HepG2 (cell line): Measurements from ENCODE around the gene CD80. TPM values are rescaled to one million over a fixed set of nuclear protein-coding genes. Genes with fewer than 3 reads are reported as not detected.

Source experiments
- ATAC-seq: fragments of 200-7000 bp; cut with Tn5 transposase; 3 replicates; pipeline ENCODE4 v1.9.1; 2020; ENCODE audit warnings: mild to moderate bottlenecking, moderate library complexity
- BruUV-seq: library from RNA; stranded (reverse); fragments of 400-500 nt; replicated peaks from 2 replicates; lab custom pipeline; 2021; lab: Mats Ljungman, UMichigan
- CTCF ChIA-PET: fragments of 300-600 bp; formaldehyde crosslinking; extraction: SDS; loops from one replicate; lab custom pipeline; 2021; ENCODE audit warnings: low total read pairs, inconsistent platforms, low intra/inter-chr PET ratio; lab: Yijun Ruan, JAX
- POLR2A ChIA-PET: fragments of 350-600 bp; sonication (Branson Sonifier 250); formaldehyde crosslinking; loops from one replicate; lab custom pipeline; 2020; ENCODE audit warnings: antibody characterized with exemption, inconsistent platforms; lab: Yijun Ruan, JAX
- DNase-seq: peaks from one replicate; pipeline ENCODE4 v3.0.0-alpha.2; 2015; ENCODE audit warnings: low spot score
- FAIRE-seq: peaks from 3 replicates; lab custom pipeline; 2011; peaks lifted over from hg19 to GRCh38; lab: Jason Lieb, UNC
- H2AFZ ChIP-seq: one replicate; pipeline ENCODE4 v1.6.1; 2011; ENCODE audit warnings: low read length, inconsistent platforms
- H3K27ac ChIP-seq: fragments of 300-600 bp; 3 replicates; pipeline ENCODE4 v1.8.0; 2011; ENCODE audit warnings: mixed run types, mild to moderate bottlenecking, mixed read lengths, low read length, inconsistent platforms; ENCODE audit not compliant: insufficient read depth; ENCODE audit errors: extremely low read length
- H3K27me3 ChIP-seq, 2 experiments: fragments of 200-600 bp in 1 of 2; 2 replicates in 1 of 2; 3 replicates in 1 of 2; pipeline versions ENCODE4 v1.6.0 to v1.8.0; 2011; ENCODE audit warnings: low read length in 2 of 2, mild to moderate bottlenecking in 2 of 2, moderate library complexity in 2 of 2, inconsistent platforms in 1 of 2; ENCODE audit not compliant: insufficient read depth in 2 of 2, control insufficient read depth in 1 of 2
- H3K36me3 ChIP-seq, 2 experiments: fragments of 200-600 bp in 1 of 2; replicated peaks in 1 of 2; 2 replicates in 1 of 2; 3 replicates in 1 of 2; pipeline versions ENCODE4 v1.5.1 to v1.8.0; 2011; ENCODE audit warnings: low read length in 2 of 2, inconsistent platforms in 1 of 2; ENCODE audit not compliant: insufficient read depth in 2 of 2, control insufficient read depth in 1 of 2
- H3K4me1 ChIP-seq: 2 replicates; pipeline ENCODE4 v1.5.1; 2012; ENCODE audit warnings: low read length, inconsistent platforms; ENCODE audit not compliant: insufficient read depth
- H3K4me2 ChIP-seq: 2 replicates; pipeline ENCODE4 v1.6.0; 2011; ENCODE audit warnings: low read depth, low read length, inconsistent platforms
- H3K4me3 ChIP-seq, 3 experiments: fragments of 200-600 bp in 1 of 3; sonication (generic), shearing (Covaris generic) in 1 of 3; replicated peaks in 1 of 3; 2 replicates each; pipeline ENCODE4 v1.5.1; 2011 to 2016; ENCODE audit warnings: low read length in 3 of 3, inconsistent platforms in 2 of 3, low read depth in 2 of 3, mild to moderate bottlenecking in 2 of 3, control low read depth in 1 of 3, mixed read lengths in 1 of 3; ENCODE audit not compliant: insufficient read depth in 1 of 3
- H3K79me2 ChIP-seq: one replicate; pipeline ENCODE4 v1.6.1; 2011; ENCODE audit warnings: low read length, inconsistent platforms; ENCODE audit not compliant: insufficient read depth
- H3K9ac ChIP-seq: 2 replicates; pipeline ENCODE4 v1.6.0; 2011; ENCODE audit warnings: mild to moderate bottlenecking, low read depth, low read length, inconsistent platforms; ENCODE audit not compliant: insufficient read depth
- H3K9me3 ChIP-seq: 2 replicates; pipeline ENCODE4 v1.5.1; 2012; ENCODE audit warnings: mild to moderate bottlenecking, low read length
- H4K20me1 ChIP-seq: 2 replicates; pipeline ENCODE4 v1.6.0; 2011; ENCODE audit warnings: inconsistent platforms, mild to moderate bottlenecking, low read length, moderate library complexity; ENCODE audit not compliant: insufficient read depth
- CHD2 ChIP-seq: IDR thresholded peaks from 2 replicates; pipeline ENCODE4 v1.6.1; 2011; ENCODE audit warnings: low read depth, low read length, improper control_type of control experiment
- GATAD2A ChIP-seq: IDR thresholded peaks from 2 replicates; pipeline ENCODE4 v1.6.1; 2016
- PTBP1 ChIP-seq: fragments of 200-400 bp; formaldehyde crosslinking; IDR thresholded peaks from 2 replicates; pipeline ENCODE4 v1.6.1; 2018; ENCODE audit warnings: low read length, low read depth; ENCODE audit not compliant: poor library complexity, severe bottlenecking
- SOX6 ChIP-seq, 2 experiments: fragments of 450-650 bp in 1 of 2; sonication (generic) in 1 of 2; formaldehyde crosslinking in 1 of 2; IDR thresholded peaks; 2 replicates each; pipeline versions ENCODE4 v1.4.0 to v1.6.1; 2017 to 2020; ENCODE audit warnings: antibody characterized with exemption in 1 of 2, mild to moderate bottlenecking in 1 of 2, missing genetic modification reagents in 1 of 2
- ZMYM4 ChIP-seq: sonication (generic); formaldehyde crosslinking; IDR thresholded peaks from 2 replicates; pipeline ENCODE4 v1.8.1; 2023; ENCODE audit warnings: mild to moderate bottlenecking, missing genetic modification reagents
- ZNF251 ChIP-seq: sonication (generic); formaldehyde crosslinking; IDR thresholded peaks from 2 replicates; pipeline ENCODE4 v1.9.0; 2021; ENCODE audit warnings: mild to moderate bottlenecking, missing genetic modification reagents
- ZNF446 ChIP-seq: sonication (generic); formaldehyde crosslinking; IDR thresholded peaks from 2 replicates; pipeline ENCODE4 v1.5.0; 2020; ENCODE audit warnings: mild to moderate bottlenecking, missing genetic modification reagents
- ZNF468 ChIP-seq: sonication (generic); formaldehyde crosslinking; IDR thresholded peaks from 2 replicates; pipeline ENCODE4 v1.8.0; 2022; ENCODE audit warnings: mild to moderate bottlenecking, moderate library complexity, missing genetic modification reagents
- ZNF543 ChIP-seq: sonication (generic); formaldehyde crosslinking; IDR thresholded peaks from 2 replicates; pipeline ENCODE4 v1.4.0; 2020; ENCODE audit warnings: mild to moderate bottlenecking, missing genetic modification reagents
- ZNF746 ChIP-seq: sonication (generic); formaldehyde crosslinking; IDR thresholded peaks from 2 replicates; pipeline ENCODE4 v1.8.0; 2022; ENCODE audit warnings: mild to moderate bottlenecking, missing genetic modification reagents
- ZSCAN22 ChIP-seq: sonication (generic); formaldehyde crosslinking; IDR thresholded peaks from 2 replicates; pipeline ENCODE4 v1.4.0; 2020; ENCODE audit warnings: mild to moderate bottlenecking, missing genetic modification reagents
- WGBS: methylation state at CpG from one replicate; pipeline ENCODE4 v1.1.6; 2017; ENCODE audit warnings: low lambda C conversion rate; 5-methylcytosine and 5-hydroxymethylcytosine counted together
- in situ Hi-C: cut with HindIII; loops from 2 replicates; pipeline ENCODE4 v1.10.0; 2017; ENCODE audit warnings: low pct_unique_long_range_greater_than_20kb; ENCODE audit not compliant: extremely low pct_ligation_motif_present
- intact Hi-C: fragments of 100-400 bp; cut with micrococcal nuclease; formaldehyde crosslinking; loops from one replicate; pipeline ENCODE4 v1.10.0; 2022; ENCODE audit not compliant: unreplicated experiment
- polyA plus RNA-seq, 8 experiments: library from polyadenylated mRNA; depleted of rRNA in 3 of 8; stranded (reverse) in 7 of 8; unstranded in 1 of 8; fragments of >200 nt; fragmentation: Illumina TruSeq in 4 of 8; extraction: Trizol in 4 of 8; gene quantifications; 2 replicates each; pipeline versions ENCODE4 v1.2.1 to v1.2.3, GENCODE V29; 2011 to 2016; ENCODE audit warnings: low read depth in 4 of 8, missing spikeins in 1 of 8, mixed read lengths in 1 of 8; ENCODE audit not compliant: insufficient read depth in 1 of 8
- total RNA-seq, 5 experiments: library from RNA; depleted of rRNA; stranded (reverse); fragments of >200 nt; fragmentation: Illumina TruSeq; extraction: Trizol; gene quantifications; 2 replicates each; pipeline ENCODE4 v1.2.3, GENCODE V29; 2016; ENCODE audit warnings: low read depth in 1 of 5
- TF ChIP-seq, protein P1 (sequence below): sonication (generic); formaldehyde crosslinking; IDR thresholded peaks from 2 replicates; pipeline ENCODE4 v1.4.0; 2020; ENCODE audit warnings: missing genetic modification reagents
- TF ChIP-seq, protein P2 (sequence below): sonication (generic); formaldehyde crosslinking; IDR thresholded peaks from 2 replicates; pipeline ENCODE4 v1.8.1; 2022; ENCODE audit warnings: low read depth, mild to moderate bottlenecking, missing genetic modification reagents
- TF ChIP-seq, protein P3 (sequence below): sonication (generic); formaldehyde crosslinking; IDR thresholded peaks from 2 replicates; pipeline ENCODE4 v1.5.1; 2020; ENCODE audit warnings: missing genetic modification reagents, mild to moderate bottlenecking, borderline replicate concordance
- TF ChIP-seq, protein P4 (sequence below): sonication (generic); formaldehyde crosslinking; IDR thresholded peaks from 2 replicates; pipeline ENCODE4 v1.4.0; 2020; ENCODE audit warnings: mild to moderate bottlenecking, missing genetic modification reagents

CD80 gene
- total and polyA plus RNA-seq, 2 of the 13 experiments (the other 11 are each of a cell fraction or from before 2014, with no cell fraction given) = not detected

DNA sequence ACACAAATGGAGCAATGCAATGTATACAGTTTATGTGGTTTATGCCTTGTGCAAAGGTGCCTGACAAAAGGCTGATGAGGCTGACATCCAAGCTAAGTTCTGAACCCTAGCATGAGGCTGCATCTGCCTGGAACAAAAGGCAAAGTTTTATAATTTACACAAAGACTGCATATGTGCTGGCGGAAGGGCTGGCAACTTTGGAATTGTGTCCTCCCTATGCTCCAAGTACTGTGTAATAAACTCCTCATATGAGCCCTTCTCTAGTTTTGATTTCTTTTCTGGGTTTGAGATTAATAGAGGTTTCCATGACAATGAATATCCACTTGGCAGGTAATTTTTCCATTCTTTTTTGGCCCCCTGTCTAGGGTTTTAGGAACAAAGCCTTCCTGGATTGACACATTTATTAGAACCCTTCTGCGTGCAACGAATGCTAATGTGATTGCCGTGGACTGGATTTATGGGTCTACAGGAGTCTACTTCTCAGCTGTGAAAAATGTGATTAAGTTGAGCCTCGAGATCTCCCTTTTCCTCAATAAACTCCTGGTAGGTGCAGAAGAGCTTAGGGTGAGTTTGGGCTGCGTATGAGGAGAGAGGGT, 49.1 kb upstream of the CD80 start:
- ATAC-seq (no peak), DNase-seq (no peak), FAIRE-seq (no peak)
- WGBS = 54% methylated on average over 6 of the region's 6 CpGs
- Histone ChIP-seq H4K20me1 (no peaks in the 10 kb centered on the region), H3K79me2 (no peaks in the 10 kb centered on the region), H3K27me3 (0 out of 5 replicates have a peak, but pooled peaks cover 0 to 3% of the 10 kb centered on the region in 2 experiments), H3K4me3 (no peak overlapping the region), H3K27ac (no peak overlapping the region), H3K4me1 (no peaks in the 10 kb centered on the region), H2AFZ (no peak overlapping the region), H3K36me3 (no peaks in the 10 kb centered on the region), H3K9ac (no peak overlapping the region), H3K4me2 (no peak overlapping the region), H3K9me3 (no peaks in the 10 kb centered on the region)
- no TSS peak for BruUV-seq
- CTCF ChIA-PET = no interaction called here
- intact Hi-C loops = no loop called here
- TF ChIP-seq ZNF746 (no peak), SOX6 (IDR thresholded peaks at IDR 0.05) (no peak), SOX6 (CRISPR knock-in tag; IDR thresholded peaks at IDR 0.05) (no peak), ZNF446 (CRISPR knock-in tag) (no peak), GATAD2A (CRISPR knock-in tag) (no peak), ZNF251 (CRISPR knock-in tag) (no peak), ZSCAN22 (CRISPR knock-in tag) (no peak), PTBP1 (no peak), ZMYM4 (CRISPR knock-in tag) (no peak), CHD2 (no peak), ZNF543 (no peak), ZNF468 (CRISPR knock-in tag) (no peak)
- TF ChIP-seq, protein P1, sequence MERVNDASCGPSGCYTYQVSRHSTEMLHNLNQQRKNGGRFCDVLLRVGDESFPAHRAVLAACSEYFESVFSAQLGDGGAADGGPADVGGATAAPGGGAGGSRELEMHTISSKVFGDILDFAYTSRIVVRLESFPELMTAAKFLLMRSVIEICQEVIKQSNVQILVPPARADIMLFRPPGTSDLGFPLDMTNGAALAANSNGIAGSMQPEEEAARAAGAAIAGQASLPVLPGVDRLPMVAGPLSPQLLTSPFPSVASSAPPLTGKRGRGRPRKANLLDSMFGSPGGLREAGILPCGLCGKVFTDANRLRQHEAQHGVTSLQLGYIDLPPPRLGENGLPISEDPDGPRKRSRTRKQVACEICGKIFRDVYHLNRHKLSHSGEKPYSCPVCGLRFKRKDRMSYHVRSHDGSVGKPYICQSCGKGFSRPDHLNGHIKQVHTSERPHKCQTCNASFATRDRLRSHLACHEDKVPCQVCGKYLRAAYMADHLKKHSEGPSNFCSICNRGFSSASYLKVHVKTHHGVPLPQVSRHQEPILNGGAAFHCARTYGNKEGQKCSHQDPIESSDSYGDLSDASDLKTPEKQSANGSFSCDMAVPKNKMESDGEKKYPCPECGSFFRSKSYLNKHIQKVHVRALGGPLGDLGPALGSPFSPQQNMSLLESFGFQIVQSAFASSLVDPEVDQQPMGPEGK (CRISPR knock-in tag) = no peak
- TF ChIP-seq, protein P2, sequence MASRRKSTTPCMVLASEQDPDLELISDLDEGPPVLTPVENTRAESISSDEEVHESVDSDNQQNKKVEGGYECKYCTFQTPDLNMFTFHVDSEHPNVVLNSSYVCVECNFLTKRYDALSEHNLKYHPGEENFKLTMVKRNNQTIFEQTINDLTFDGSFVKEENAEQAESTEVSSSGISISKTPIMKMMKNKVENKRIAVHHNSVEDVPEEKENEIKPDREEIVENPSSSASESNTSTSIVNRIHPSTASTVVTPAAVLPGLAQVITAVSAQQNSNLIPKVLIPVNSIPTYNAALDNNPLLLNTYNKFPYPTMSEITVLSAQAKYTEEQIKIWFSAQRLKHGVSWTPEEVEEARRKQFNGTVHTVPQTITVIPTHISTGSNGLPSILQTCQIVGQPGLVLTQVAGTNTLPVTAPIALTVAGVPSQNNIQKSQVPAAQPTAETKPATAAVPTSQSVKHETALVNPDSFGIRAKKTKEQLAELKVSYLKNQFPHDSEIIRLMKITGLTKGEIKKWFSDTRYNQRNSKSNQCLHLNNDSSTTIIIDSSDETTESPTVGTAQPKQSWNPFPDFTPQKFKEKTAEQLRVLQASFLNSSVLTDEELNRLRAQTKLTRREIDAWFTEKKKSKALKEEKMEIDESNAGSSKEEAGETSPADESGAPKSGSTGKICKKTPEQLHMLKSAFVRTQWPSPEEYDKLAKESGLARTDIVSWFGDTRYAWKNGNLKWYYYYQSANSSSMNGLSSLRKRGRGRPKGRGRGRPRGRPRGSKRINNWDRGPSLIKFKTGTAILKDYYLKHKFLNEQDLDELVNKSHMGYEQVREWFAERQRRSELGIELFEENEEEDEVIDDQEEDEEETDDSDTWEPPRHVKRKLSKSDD (CRISPR knock-in tag) = no peak
- TF ChIP-seq, protein P3, sequence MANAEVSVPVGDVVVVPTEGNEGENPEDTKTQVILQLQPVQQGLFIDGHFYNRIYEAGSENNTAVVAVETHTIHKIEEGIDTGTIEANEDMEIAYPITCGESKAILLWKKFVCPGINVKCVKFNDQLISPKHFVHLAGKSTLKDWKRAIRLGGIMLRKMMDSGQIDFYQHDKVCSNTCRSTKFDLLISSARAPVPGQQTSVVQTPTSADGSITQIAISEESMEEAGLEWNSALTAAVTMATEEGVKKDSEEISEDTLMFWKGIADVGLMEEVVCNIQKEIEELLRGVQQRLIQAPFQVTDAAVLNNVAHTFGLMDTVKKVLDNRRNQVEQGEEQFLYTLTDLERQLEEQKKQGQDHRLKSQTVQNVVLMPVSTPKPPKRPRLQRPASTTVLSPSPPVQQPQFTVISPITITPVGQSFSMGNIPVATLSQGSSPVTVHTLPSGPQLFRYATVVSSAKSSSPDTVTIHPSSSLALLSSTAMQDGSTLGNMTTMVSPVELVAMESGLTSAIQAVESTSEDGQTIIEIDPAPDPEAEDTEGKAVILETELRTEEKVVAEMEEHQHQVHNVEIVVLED (CRISPR knock-in tag) = no peak
- TF ChIP-seq, protein P4, sequence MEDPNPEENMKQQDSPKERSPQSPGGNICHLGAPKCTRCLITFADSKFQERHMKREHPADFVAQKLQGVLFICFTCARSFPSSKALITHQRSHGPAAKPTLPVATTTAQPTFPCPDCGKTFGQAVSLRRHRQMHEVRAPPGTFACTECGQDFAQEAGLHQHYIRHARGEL = no peak
- POLR2A ChIA-PET = no interaction called here
- in situ Hi-C loops = no loop called here
